Glomerular visceral epithelial cell (primary cell): ENCODE measurements around the gene CORO7.
"Not testable (repeated sequence)": the region's sequence is repeated elsewhere in the genome, so short reads cannot be mapped to it uniquely, and the experiment has no call there.

Experiments
- DNase-seq: peaks from one replicate; pipeline ENCODE4 v3.0.0-alpha.2; 2016; ENCODE audit errors: extremely low spot score

CORO7 gene

DNA sequence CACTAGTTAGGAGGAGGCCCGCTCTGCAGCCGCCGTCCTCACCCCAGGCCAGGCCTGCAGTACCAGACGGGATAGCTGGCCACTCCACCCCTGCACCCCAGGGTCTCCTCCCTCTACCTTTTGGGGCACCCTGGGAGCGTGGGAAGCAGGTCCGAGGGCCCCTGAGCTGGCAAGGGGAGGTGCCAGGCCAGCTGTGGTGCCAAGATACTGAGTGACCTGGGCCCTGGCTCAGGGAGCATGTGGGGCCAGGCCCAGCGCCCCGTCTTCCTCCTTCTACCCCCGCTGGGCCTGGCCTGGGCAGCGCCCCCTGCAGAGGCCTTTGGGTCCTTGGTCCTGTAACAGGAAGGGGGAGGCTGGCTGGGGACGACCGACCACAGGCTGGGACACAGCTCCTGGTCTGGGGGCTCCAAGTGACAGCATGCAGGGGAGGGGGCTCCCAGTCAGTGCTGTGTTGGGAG, 78.2 kb downstream of the CORO7 start:
- no peak for DNase-seq

DNA sequence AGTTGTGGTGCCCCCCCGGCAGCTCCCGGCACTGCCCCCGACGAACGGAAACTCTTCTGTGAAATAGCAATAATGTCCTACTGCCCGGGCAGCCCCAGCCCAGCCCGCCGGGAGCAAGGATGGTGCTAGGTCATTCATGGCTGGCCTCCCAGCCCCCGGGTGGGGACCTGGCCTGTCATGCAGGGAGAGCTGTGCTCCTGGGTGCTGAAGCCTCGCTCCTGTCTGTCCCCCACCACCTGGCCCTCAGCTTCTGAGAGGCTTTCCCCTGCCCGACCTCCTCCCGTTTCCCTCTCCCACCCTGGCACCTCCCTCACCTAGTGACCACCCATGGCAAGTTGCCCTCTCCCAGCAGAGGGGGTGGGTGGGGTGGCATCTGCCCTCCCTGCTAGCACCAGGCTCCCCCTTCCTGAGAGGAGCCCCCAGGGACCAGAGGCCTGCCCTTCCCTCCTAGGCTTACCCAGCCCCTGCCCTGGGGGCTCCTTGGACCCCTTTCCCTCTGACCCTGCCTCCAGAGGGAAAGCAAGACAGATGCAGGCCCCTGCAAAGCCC, 78.8 kb downstream of the CORO7 start:
- no peak for DNase-seq

DNA sequence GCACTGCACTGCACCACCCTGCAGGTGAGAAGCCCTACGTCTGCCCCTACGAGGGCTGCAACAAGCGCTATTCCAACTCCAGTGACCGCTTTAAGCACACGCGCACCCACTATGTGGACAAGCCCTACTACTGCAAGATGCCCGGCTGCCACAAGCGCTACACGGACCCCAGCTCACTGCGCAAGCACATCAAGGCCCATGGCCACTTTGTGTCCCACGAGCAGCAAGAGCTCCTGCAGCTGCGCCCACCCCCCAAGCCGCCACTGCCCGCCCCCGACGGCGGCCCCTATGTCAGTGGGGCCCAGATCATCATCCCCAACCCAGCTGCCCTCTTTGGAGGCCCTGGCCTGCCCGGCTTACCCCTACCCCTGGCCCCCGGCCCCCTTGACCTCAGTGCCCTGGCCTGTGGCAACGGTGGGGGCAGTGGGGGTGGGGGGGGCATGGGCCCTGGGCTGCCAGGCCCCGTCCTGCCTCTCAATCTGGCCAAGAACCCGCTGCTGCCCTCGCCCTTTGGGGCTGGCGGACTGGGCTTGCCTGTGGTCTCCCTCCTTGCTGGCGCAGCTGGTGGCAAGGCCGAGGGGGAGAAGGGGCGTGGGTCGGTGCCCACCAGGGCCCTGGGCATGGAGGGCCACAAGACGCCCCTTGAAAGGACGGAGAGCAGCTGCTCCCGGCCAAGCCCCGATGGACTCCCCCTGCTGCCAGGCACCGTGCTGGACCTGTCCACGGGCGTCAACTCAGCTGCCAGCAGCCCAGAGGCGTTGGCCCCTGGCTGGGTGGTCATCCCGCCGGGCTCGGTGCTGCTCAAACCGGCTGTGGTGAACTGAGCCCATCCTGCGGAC, 79.5 kb downstream of the CORO7 start:
- DNase-seq: no peak

DNA sequence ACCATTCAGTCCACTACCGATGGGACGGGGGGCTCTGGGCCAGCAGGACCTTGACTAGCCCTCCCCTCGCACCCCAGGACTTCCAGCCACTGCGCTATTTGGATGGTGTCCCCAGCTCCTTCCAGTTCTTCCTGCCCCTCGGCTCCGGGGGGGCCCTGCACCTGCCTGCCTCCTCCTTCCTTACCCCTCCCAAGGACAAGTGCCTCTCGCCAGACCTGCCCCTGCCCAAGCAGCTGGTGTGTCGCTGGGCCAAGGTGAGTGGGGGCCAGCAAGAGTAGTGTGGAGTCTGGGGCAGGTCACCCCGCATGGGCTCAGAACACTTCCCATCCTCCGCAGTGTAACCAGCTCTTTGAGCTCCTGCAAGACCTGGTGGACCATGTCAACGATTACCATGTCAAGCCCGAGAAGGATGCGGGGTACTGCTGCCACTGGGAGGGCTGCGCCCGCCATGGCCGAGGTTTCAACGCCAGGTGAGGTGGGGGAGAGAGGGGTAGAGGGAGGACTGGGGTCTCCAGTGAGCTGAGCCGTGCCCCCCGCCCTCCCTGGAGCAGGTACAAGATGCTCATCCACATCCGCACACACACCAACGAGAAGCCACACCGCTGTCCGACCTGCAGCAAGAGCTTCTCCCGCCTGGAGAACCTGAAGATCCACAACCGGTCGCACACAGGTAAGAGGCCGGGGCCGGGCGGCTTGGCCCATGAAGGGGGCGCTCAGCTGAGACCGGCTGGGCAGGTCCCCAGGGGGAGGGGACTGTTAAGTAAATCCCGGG, 81.5 kb downstream of the CORO7 start:
- DNase-seq: no peak

DNA sequence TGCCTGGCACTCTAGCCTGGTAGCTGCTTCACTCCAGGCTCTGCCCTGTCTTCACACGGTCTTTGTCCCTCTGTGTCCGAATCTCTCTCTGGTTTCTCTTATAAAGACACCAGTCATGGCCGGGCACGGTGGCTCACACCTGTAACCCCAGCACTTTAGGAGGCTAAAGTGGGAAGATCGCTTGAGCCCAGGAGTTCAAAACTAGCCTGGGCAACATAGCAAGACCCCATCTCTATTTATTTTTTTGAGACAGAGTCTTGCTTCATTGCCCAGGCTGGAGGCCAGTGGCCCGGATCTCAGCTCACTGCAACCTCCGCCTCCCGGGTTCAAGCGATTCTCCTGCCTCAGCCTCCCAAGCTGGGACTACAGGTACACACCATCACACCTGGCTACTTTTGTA, 82.7 kb downstream of the CORO7 start:
- DNase-seq: not testable (repeated sequence)

DNA sequence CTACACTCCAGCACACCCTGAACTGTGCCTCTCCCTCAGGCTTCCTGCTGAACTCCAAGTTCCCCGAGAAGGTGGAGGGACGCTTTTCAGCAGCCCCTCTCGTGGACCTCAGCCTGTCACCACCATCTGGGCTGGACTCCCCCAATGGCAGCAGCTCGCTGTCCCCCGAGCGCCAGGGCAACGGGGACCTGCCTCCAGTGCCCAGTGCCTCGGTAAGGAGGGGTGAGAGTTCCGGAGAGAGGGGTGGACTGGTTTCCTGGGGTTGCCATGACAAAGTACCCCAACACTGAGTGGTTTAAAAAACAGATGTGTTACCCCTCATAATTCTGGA, 83.1 kb downstream of the CORO7 start:
- no peak for DNase-seq

DNA sequence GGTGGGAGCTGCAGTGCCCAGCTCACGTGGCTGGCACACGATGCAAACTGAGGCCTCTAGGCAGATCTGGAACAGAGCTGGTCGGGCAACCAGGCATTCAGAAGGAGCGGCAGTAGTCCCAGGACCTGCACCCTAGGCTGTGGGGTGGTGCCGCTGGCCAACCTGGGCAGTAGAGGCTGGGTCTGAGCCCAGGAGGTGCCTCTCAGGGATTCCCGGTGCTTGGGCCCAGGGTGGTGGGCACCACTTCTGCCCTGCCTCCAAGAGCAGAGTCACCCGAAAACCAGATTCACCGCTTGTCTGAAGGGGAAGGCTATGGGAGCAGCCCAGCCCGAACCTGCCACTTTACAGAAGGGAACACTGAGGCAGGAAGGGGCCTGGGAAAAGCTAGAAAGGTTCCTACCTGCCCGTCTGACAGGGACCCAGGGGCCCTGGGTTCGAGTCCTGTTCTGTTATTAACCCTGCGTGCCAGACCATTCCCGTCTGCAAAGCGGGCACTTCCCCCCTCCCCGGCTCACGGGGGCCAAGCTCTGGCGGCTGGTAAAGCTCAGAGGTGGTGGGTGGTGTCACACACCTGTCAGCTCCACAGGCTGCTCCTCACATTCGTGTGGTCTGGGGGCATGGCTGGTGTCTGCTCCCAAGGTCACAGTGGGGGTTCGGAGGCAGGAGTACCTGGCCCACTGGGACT, 83.6 kb downstream of the CORO7 start:
- no peak for DNase-seq

DNA sequence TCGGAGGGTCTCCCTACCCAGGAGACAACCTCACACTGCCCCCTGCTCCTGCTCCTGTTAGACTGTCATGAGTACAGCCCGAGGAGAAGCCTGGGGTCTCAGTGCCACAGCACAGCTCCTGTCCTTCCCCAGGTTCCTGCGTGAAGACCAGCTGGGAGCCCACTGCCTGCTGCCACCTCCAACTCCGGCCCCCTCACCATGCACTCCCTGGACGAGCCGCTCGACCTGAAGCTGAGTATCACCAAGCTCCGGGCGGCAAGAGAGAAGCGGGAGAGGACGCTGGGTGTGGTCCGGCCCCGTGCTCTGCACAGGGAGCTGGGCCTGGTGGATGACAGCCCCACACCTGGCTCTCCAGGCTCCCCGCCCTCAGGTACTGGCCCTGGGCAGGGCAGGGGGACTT, 84.3 kb downstream of the CORO7 start:
- no peak for DNase-seq

DNA sequence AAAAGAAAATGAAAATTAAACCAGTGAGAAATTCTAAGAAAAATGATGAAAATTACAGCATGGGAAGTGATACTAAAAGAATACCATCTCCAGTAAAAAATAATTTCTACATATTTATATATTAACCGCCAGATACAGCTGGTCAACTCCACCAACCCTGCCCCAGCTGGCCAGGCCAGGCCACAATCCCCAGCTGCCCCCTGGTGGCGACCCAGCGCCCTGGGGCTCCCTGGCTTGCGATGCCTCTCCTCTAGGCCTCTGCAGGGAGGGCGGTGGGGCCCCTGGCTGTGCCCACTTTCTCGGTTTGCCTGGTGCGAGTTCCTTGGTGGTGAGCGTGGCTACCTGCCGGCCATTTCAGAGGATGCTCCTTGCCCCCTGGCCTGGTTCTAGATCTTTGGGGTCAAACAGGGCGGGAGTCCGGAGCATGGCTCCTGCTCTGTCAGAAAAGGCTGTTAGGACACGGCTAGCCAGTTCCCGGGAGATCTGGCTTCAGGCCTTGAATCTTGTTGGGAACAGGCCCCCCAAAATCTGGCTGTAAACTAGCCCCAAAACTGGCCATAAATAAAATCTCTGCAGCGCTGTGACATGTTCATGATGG, 86.0 kb downstream of the CORO7 start:
- DNase-seq: peak; percentile 64

DNA sequence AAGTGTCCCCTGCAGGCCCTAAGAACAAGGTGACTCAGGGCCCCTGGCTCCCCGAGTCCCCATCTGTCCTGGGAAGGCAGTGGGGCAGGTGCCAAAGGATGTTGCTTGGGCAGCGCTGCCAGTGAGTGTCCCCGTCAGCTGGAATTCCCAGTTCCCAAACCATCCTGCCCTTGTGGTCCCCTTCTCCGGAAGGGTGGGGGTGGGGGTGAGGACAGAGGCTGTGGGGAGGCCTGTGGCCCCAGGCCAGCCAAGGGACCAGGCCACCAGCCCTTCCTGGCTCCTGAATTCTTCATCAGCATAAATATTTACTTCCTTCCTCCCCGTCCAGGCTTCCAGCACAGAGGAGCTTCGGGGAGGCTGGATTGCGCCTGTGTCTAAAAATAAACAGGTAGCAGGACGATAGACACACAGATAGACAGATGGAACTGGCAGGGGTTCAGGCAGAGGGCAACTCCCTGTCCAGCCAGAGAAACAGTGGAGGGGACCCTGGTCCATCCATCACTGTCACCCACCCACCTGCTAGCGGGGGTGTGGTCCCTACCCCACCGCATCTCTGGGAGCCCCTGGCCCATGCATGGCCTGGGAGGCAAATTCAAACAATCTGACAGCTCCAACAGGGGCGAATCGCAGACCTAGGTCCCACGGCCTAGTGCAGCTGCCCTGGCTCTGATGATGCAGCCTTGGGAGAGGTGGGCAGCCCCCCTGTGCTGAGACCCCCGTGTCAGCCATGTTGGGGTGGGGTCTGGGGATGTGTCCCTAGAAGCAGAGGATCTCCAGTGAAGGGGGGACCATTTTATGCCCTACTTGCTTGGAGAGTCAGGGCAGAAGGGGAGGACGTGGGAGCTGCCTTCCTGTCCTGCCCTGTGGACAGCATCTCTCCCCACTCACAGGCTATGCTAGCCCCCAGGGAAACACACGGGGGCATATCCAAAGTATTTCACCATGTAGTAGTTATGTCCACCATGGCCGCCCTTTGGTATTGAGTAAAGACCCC, 87.3 kb downstream of the CORO7 start:
- no peak for DNase-seq

DNA sequence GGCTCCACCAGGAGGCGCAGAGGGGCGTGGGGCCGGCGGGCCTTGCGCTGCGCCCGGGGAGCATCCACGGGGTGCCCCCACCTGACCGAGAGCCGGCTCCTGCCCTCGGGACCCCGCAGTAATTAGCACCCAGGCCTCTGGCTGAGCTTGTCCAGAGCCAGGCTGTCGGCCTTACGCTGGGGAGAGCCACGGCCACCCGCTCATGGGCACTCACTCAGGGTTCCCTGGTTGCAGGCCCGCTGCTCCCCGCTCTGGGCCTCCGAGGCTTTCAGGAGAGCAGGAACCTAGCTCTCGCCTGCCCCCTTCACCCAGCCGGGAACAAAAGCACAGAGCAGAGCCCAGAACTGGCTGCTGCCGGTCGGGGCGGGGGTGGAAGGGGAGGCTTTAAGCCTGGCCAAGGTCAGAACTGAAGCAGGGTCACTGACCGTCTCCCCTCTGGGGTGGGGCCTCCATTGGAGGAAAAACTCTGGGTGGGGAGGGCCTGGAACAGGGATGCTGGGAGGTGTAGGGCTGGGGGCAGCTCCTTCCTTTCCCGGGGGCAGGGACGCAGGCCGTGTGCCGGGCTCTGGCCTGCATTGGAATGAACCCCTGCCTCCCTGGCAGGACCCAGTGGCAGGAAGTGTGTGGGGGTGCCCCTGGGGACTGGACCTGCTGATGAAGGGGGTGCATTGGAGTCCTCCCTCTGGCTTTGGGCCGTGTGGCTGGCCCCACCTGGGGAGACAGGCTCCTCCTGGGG, 88.2 kb downstream of the CORO7 start:
- peak; percentile 62 for DNase-seq

DNA sequence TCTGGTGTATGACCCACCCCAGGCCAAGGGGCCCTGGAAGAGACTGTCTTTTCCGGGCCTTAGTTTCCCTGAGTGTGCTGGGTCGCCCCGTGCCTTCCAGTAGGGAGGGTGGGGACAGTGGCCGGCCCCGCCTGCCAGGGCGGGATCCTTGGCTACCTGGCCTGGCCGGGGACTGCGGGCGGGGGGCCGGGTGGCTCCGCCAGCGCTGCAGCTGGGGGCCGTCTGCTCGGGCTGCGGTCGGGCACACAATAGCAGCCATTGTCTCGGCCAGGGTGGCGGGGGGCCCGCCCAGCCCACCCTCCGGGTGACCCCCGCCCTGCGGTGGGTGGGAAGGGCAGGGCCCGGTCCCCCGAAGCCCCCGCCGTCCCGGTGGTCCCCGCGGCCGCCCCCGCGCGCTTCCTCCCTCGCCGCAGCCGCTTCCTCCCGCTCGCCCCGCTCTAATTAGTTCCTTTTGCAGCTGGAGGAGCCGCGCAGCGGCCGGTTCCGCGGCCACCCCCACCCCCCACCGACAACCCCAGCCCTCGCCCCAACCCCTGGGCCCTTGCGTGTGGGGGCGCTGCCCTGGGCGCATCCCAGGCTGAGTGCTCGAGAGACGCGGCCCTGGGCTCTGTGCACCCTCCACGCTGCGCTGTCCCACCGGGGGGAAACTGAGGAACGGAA, 88.9 kb downstream of the CORO7 start:
- DNase-seq: no peak

DNA sequence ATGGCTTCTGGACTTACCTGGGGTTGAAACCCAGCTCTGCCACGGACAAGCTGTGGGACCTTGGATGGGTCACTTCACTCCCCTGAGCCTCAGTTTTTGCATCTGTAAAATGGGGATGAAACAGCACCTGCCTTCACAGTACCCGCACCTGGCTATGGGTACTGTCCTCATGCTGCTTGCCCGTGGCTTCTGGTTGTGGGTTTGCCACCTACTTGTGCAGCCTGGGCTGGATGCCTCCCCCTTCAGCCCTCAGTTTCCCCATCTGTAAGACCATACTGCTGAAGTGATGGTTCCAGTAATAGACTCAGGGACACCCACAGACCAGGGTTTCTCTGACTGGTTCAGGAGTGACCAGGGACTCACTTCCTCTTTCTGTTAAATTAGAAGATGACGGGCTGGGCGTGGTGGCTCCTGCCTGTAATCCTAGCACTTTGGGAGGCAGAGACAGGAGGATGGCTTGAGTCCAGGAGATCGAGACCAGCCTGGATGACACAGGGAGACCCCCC, 91.1 kb downstream of the CORO7 start:
- DNase-seq: no peak

DNA sequence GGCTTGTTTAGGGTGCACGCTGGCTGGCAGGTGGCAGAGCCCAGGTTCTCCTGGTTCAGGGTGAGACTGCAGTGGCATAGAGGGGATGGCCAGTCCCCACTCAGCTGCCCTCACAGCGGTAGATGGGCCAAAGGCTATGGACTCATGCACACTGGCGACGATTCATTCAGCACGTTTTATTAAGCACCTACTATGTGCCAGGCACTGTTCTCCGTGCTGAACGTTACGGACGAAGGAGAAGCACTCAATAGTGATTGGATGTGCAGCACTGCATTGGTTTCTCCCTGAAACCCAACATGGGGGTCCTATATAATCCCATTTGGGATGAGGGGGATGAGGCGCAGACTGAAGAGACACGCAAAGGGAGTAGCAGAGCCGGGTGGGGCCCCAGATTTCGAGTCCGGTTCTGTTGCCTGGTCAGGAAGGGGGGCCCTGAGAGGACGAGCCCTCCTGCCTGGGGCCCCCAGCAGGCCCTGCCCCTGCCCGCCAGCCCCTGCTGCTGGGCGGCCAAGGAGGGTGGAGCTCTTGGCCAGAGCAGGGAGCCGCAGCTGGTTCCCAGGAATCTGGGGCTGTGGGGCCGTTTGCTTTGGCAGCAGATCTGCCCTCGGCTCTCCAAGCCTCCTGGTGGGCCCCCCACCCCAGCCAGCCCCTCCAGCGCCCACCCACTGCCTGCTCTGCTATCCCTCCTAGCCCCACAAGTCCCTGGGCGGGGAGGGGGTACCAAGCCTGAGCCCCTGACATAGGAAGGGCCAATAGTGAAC, 91.7 kb downstream of the CORO7 start:
- no peak for DNase-seq

DNA sequence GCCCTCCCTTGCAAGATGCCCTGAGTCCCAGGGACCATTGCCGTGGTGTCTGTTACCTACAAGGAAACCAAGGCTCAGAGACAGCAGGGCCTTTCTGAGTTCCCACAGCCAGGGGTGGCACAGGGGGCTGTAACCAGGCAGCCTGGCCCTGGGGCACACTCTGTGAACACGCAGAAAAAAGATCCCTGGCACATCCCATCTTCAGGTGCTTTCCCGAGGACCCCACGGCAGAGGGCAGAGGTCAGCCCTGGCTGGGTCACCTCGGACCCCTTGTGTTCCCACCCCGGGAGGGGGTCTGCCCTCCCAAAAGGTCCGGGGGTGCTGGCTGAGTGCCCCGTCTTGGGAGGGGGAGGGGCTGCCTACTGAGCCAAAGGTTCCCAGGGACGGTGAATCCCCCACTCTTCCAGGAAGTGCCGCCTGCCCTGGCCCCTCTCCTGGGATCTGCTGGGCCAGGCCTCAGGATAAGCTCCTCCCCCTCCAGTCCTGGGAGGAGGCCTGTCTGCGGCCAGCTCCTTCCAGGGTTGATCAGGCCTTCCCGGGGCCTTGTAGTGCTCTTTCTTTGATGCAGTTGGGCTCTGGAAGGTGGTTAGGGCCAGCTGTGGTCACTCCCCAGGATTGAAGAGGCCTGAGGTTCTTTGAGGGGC, 92.4 kb downstream of the CORO7 start:
- peak; percentile 59 for DNase-seq

DNA sequence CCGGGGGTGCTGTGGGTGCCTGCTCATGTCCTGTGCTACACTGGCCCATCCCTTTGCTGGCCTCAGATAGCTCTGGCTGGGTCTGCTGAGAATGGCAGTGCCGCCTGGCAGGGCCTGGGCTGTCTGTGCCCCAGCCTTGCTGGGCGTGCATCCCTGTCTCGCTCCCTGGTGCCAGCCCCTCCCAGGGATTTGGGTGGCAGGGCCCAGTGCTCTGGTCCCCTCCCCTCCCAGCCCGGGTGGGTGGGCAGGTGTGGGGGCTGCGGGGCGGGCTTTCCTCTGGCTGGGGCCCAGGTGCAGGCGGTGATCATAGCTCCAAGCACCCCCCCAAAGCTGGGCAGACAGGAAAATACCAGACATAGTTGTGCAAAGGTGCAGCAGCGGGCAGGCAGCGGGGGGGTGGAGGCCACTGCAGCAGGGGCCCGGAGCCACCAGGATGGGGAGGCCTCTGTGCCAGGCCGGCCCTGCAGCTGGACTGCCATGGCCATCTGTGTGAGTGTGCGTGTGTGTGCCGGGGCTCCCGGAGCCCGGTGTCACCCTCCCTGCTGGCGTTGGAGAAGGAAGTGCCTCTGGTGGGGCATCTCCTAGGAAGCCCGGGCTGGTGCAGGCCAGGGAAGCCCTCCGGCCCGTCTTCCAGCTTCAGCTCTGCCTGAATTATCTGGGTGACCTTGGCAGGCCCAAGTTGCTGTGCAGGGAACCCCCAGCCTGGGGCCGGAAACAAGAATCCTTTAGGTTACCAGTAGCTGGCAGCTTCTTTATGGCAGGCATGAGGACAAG, 93.1 kb downstream of the CORO7 start:
- DNase-seq: peak; percentile 62
